AG04450 (cell line): Measurements from ENCODE around the gene VCL. TPM values are rescaled to one million over a fixed set of nuclear protein-coding genes. Genes with fewer than 3 reads are reported as not detected.
A peak's percentile ranks its signal among the peaks of the same experiment; 100 is the strongest.
"Not testable (repeated sequence)": the region's sequence is repeated elsewhere in the genome, so short reads cannot be mapped to it uniquely, and the experiment has no call there.

Experiments used
- CTCF ChIA-PET: fragments of 300-600, 350-600 bp; formaldehyde crosslinking; extraction: SDS; loops from one replicate; lab custom pipeline; 2022; ENCODE audit warnings: antibody characterized with exemption, inconsistent platforms; lab: Charles Lee
- POLR2A ChIA-PET: fragments of 350-600 bp; formaldehyde crosslinking; extraction: SDS; loops from one replicate; lab custom pipeline; 2021; ENCODE audit warnings: antibody characterized with exemption, inconsistent platforms; lab: Yijun Ruan, JAX
- DNase-seq: peaks from one replicate; pipeline ENCODE4 v3.0.0-alpha.2; 2011; ENCODE audit warnings: low read depth, low spot score
- H3K27ac ChIP-seq: one replicate; pipeline ENCODE4 v1.5.1; 2012; ENCODE audit warnings: low read depth, low read length, control low read depth
- H3K27me3 ChIP-seq: one replicate; pipeline ENCODE4 v1.6.0; 2012; ENCODE audit warnings: low read length; ENCODE audit not compliant: control insufficient read depth, insufficient read depth
- H3K4me3 ChIP-seq: 2 replicates; pipeline ENCODE4 v1.5.1; 2011; ENCODE audit warnings: mild to moderate bottlenecking, low read depth, low read length, control low read depth
- H3K9me3 ChIP-seq: 2 replicates; pipeline ENCODE4 v1.5.1; 2012; ENCODE audit warnings: low read length; ENCODE audit not compliant: control insufficient read depth, insufficient read depth
- polyA plus RNA-seq: library from polyadenylated mRNA; depleted of rRNA; stranded (reverse); fragments of >200 nt; gene quantifications from 2 replicates; pipeline ENCODE4 v1.2.3, GENCODE V29; 2011
- TF ChIP-seq, protein P1 (sequence below): IDR thresholded peaks from 2 replicates; pipeline ENCODE4 v1.5.1; 2011; ENCODE audit warnings: low read depth, low read length, control low read depth, inconsistent platforms

The VCL gene
- polyA plus RNA-seq, 1 experiment, result 313 TPM

DNA sequence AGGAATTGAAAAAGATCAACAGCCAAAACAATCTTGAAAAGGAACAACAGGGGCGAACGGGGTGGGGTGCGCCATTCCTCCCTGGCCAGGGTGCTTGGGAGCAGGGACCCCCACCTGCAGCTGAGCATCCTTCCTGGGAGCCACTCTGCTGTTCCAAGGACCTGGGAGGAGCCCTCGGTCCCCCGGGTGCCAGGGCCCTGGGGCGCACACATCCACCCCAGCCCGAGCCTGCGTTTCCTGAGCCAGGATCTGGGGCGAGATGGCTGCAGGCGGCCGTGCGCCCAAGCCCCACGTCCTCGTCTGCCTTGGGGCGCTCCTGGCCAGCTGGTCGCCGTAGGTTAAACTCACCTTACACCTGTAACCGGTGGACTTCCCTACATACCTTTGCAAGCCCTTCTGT is 142.1 kb downstream of the VCL start:
- H3K9me3 ChIP-seq, result no peaks in the 10 kb centered on the region; the same call in 1 of the 2 replicates
- TF ChIP-seq, protein P1, sequence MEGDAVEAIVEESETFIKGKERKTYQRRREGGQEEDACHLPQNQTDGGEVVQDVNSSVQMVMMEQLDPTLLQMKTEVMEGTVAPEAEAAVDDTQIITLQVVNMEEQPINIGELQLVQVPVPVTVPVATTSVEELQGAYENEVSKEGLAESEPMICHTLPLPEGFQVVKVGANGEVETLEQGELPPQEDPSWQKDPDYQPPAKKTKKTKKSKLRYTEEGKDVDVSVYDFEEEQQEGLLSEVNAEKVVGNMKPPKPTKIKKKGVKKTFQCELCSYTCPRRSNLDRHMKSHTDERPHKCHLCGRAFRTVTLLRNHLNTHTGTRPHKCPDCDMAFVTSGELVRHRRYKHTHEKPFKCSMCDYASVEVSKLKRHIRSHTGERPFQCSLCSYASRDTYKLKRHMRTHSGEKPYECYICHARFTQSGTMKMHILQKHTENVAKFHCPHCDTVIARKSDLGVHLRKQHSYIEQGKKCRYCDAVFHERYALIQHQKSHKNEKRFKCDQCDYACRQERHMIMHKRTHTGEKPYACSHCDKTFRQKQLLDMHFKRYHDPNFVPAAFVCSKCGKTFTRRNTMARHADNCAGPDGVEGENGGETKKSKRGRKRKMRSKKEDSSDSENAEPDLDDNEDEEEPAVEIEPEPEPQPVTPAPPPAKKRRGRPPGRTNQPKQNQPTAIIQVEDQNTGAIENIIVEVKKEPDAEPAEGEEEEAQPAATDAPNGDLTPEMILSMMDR, result no peak
- H3K4me3 ChIP-seq, result no peak overlapping the region
- POLR2A ChIA-PET, result no interaction called here
- no peak overlapping the region for H3K27ac ChIP-seq
- no peak for DNase-seq
- H3K27me3 ChIP-seq, result no peaks in the 10 kb centered on the region
- CTCF ChIA-PET, result interaction anchor here (1.6 kb wide), 1 partner anchor 73 kb away, joined by 4 read pairs; no protein-coding TSS in a partner anchor

DNA sequence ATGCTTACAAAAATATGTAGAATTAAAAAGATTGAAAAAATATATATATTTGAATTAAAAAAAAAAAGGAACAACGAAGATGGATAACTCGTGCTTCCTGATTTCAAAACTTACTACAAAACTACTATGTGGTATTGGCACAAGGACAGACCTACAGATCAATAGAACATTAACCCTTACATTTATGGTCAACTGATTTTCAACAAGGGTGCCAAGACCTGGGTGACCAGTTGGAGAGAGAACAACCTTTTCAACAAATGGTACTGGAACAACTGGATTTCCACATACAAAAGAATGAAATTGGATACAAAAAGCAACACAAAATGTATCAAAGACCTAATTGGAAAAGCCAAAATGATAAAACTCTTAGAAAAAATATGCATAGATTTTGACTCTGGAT is 142.6 kb downstream of the VCL start:
- TF ChIP-seq, protein P1, result no peak
- ChIA-PET POLR2A (no interaction called here), CTCF (no interaction called here)
- Histone ChIP-seq H3K27me3 (no peaks in the 10 kb centered on the region), H3K4me3 (no peak overlapping the region), H3K9me3 (no peaks in the 10 kb centered on the region; the same call in 1 of the 2 replicates), H3K27ac (no peak overlapping the region)
- no peak for DNase-seq

DNA sequence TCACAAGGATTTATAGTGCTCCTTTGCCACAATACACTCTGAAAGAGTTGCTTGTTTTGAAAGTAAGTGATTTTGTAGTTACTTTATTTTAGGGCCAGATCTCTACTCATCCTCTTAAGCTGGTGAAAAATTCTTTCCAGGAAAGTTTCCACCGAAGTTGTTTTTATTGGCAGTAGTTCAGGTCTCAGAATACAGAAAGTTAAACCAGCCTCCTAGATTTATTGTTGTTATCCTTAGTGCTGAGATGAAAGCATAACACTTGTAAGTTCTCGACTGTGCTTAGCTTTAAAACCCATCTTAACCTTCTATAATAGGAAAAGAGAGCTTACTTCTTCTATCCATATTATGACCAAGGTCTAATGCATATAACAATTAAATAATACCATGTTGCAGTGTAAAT is 147.2 kb downstream of the VCL start:
- POLR2A ChIA-PET, result interaction anchor here (1.1 kb wide), 2 partner anchors 25 to 31 kb away, joined by 3 to 4 read pairs; no protein-coding TSS in a partner anchor
- Histone ChIP-seq H3K27ac (no peak overlapping the region), H3K9me3 (no peaks in the 10 kb centered on the region), H3K27me3 (no peaks in the 10 kb centered on the region), H3K4me3 (no peak overlapping the region)
- CTCF ChIA-PET, result interaction anchor here (0.7 to 1.1 kb wide), 5 partner anchors 18 to 1090 kb away, joined by 3 to 5 read pairs (median 3); partner anchors contain the start of gene COMTD1
- TF ChIP-seq, protein P1, result no peak
- DNase-seq, result peak; percentile 56

DNA sequence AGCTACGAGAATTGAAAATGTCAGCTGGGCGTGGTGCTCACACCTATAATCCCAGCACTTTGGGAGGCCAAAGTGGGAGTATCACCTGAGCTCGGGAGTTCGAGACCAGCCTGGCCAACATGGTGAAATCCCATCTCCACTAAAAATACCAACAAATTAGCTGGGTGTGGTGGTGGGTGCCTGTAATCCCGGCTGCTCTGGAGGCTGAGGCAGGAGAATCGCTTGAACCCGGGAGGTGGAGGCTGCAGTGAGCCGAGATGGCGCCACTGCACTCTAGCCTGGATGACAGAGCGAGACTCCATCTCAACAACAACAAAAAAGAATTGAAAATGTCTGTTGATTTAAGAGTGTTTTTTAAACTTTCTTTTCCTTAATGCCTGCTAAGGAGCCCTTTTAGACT is 149.1 kb downstream of the VCL start:
- CTCF ChIA-PET, result interaction anchor here (1.0 to 1.6 kb wide), 2 partner anchors 66 to 261 kb away, joined by 3 to 6 read pairs; no protein-coding TSS in a partner anchor
- H3K9me3 ChIP-seq, DNase-seq, H3K4me3 ChIP-seq, H3K27me3 ChIP-seq, H3K27ac ChIP-seq, POLR2A ChIA-PET: not testable (repeated sequence)

DNA sequence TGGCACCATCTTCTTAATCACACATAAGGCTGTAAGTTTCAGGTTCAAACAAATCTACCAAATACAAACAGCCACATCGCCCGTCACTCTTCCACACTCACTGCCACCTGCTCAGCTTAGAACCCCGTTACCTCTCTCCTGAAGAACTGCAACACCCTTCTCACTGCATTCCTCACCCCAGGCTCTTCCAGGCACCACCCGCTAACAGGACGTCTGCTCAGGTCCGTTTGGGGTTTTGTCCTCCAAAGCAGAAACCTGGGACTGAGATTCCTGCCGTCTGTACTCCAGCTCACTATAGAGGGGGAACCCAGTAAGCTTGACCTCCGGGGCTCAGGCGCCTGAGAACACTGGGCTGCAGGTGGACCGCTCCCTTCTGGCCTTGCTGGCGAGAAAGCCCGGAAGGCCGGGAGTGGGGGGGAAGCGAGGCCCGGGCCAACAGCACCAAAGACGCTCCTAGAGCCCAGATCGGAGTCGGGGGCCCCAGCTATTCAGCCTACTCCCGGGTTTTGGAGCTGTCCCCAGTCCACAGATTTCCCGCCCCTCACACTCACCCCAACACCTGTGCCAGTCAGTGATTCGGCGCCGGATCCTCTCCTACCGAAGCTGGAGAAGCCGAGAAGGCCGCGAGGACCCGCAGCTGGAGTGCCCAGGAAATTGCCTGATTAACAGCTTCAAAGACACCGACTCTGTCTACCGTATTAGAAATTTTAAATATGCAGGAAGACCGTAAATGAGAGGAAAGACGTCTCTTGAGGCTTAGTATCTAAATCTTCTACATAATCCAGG is 152.5 kb downstream of the VCL start, which contains the start of gene AP3M1:
Gene AP3M1, minus strand, starts transcription at position 625 of the 786 bp plus-strand sequence. CDS start 12,449 bp downstream, outside the sequence.
- Histone ChIP-seq H3K27me3 (no peaks in the 10 kb centered on the region), H3K4me3 (peak within 1 kb of the TSS; percentile 98), H3K9me3 (peaks cover 3% of the 10 kb centered on the region; the same call in 1 of the 2 replicates), H3K27ac (peak within 1 kb of the TSS; percentile 54)
- ChIA-PET CTCF (interaction anchor here (0.7 to 2.1 kb wide), 9 partner anchors 17 to 264 kb away, joined by 3 to 9 read pairs (median 3); no protein-coding TSS in a partner anchor), POLR2A (interaction anchor here (0.7 to 1.1 kb wide), 4 partner anchors 24 to 40 kb away, joined by 3 to 6 read pairs (median 4); no protein-coding TSS in a partner anchor)
- TF ChIP-seq, protein P1, result no peak
- DNase-seq, result no peak
